Measurements from ENCODE around the gene TPO. TPM values are rescaled to one million over a fixed set of nuclear protein-coding genes. Genes with fewer than 3 reads are reported as not detected.

Gene TPO
- polyA plus RNA-seq, 1 donor from 2014 or later, result not detected

DNA sequence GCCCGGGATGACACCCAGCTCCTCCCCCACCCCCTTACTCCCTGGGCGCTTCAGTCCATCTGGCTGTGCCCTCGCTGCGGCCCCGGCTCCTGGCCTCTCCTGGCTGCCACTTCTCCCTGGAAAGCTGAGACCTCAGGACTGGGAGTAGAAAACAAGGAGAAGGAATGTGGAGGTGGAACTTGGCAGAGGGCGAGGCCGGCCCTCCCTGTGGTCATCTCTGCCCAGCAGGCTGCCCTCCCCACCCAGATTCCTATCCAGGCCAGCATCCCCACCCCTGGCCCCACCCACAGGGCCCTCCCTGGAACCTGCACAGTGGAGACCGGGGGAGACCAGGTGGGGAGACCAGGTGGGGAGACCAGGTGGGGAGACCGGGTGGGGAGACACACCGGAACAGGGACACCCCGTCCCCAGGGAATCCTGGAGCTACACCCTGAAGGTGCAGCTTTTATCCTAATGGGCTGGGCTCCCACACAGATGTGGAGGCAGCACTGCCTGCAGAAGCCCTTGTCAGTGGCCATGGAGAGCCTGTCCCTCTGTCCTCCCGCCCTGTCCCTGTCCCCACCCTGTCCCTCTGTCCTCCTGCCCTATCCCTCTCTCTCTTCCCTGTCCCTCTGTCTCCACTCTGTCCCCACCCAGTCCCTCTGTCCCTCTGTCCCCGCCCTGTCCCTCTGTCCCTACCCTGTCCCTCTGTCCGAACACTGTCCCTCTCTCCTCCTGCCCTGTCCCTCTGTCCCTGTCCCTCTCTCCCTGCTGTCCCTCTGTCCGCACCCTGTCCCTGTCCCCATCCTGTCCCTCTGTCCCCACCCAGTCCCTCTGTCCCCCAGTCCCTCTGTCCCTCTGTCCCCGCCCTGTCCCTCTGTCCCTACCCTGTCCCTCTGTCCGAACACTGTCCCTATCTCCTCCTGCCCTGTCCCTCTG lies 173.9 kb downstream of the TPO start:
- H3K27me3 ChIP-seq (ENCODE audit: insufficient read depth, low read depth, low read length), result no peaks in the 10 kb centered on the region
- no peaks in the 10 kb centered on the region for H3K36me3 ChIP-seq (ENCODE audit: insufficient read depth, low read length)

DNA sequence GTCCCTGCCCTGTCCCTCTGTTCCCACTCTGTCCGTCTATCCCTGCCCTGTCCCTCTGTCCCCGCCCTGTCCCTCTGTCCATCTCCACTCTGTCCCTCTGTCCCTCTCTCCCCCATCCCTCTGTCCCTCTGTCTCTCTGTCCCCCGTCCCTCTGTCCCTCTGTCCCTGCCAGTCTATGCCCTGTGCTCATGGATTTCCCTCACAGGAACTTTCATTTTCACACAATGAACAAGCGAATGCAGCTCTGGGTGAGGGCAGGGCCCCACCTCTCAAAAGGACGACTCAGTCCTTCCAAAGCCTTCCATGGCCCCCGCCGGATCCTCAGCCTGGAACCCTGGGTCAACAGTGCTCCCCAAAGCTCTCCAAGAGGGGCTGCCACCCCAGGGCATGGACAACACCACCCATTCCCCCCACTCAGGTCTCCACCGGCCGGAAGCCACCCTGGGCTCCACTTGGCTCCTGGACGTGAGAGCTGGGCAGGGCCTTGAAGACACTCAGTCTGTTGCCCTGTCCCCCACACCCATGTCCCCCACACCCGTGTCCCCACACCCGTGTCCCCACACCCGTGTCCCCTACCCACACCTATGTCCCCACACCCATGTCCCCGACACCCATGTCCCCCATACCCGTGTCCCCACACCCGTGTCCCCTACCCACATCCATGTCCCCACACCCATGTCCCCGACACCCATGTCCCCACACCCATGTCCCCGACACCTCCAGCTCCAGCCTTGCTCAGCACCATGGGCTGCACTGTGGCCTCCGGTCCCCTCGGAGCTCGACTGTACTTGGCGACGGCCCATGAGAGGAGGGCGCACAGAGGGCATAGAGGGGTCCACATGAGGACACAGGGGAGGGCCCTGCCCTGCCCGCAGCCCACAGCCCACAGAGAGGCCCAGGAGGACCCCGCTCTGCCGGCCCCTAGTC lies 175.1 kb downstream of the TPO start:
- Histone ChIP-seq H3K27me3 (ENCODE audit: insufficient read depth, low read depth, low read length) (no peaks in the 10 kb centered on the region), H3K9me3 (ENCODE audit: low read length) (no peaks in the 10 kb centered on the region), H3K27ac (ENCODE audit: low read length) (no peak overlapping the region), H3F3A (ENCODE audit: insufficient read depth, low read length, poor library complexity, severe bottlenecking) (no peaks in the 10 kb centered on the region), H2AFZ (ENCODE audit: low read depth, low read length) (no peak overlapping the region), H3K4me3 (ENCODE audit: low read length) (no peak overlapping the region), H3K9me2 (ENCODE audit: insufficient read depth, low read length) (no peaks in the 10 kb centered on the region), H3K9ac (ENCODE audit: low read length) (no peak overlapping the region), H3K36me3 (ENCODE audit: insufficient read depth, low read length) (no peaks in the 10 kb centered on the region), H3K79me2 (replicated peaks; ENCODE audit: insufficient read depth, low read length) (no peaks in the 10 kb centered on the region), H4K20me1 (ENCODE audit: insufficient read depth) (no peaks in the 10 kb centered on the region), H3K4me2 (ENCODE audit: low read length) (no peak overlapping the region)
- no peak for TF ChIP-seq SMC3 (conservative IDR thresholded peaks at IDR 0.05; ENCODE audit: poor library complexity)
- TF ChIP-seq POLR2AphosphoS5 (IDR thresholded peaks at IDR 0.05), result no peak
- TF ChIP-seq, protein P1, sequence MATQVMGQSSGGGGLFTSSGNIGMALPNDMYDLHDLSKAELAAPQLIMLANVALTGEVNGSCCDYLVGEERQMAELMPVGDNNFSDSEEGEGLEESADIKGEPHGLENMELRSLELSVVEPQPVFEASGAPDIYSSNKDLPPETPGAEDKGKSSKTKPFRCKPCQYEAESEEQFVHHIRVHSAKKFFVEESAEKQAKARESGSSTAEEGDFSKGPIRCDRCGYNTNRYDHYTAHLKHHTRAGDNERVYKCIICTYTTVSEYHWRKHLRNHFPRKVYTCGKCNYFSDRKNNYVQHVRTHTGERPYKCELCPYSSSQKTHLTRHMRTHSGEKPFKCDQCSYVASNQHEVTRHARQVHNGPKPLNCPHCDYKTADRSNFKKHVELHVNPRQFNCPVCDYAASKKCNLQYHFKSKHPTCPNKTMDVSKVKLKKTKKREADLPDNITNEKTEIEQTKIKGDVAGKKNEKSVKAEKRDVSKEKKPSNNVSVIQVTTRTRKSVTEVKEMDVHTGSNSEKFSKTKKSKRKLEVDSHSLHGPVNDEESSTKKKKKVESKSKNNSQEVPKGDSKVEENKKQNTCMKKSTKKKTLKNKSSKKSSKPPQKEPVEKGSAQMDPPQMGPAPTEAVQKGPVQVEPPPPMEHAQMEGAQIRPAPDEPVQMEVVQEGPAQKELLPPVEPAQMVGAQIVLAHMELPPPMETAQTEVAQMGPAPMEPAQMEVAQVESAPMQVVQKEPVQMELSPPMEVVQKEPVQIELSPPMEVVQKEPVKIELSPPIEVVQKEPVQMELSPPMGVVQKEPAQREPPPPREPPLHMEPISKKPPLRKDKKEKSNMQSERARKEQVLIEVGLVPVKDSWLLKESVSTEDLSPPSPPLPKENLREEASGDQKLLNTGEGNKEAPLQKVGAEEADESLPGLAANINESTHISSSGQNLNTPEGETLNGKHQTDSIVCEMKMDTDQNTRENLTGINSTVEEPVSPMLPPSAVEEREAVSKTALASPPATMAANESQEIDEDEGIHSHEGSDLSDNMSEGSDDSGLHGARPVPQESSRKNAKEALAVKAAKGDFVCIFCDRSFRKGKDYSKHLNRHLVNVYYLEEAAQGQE (IDR thresholded peaks at IDR 0.05; ENCODE audit: borderline replicate concordance), result no peak
- TF ChIP-seq RAD21 (conservative IDR thresholded peaks at IDR 0.05), result no peak
- TF ChIP-seq, protein P2, sequence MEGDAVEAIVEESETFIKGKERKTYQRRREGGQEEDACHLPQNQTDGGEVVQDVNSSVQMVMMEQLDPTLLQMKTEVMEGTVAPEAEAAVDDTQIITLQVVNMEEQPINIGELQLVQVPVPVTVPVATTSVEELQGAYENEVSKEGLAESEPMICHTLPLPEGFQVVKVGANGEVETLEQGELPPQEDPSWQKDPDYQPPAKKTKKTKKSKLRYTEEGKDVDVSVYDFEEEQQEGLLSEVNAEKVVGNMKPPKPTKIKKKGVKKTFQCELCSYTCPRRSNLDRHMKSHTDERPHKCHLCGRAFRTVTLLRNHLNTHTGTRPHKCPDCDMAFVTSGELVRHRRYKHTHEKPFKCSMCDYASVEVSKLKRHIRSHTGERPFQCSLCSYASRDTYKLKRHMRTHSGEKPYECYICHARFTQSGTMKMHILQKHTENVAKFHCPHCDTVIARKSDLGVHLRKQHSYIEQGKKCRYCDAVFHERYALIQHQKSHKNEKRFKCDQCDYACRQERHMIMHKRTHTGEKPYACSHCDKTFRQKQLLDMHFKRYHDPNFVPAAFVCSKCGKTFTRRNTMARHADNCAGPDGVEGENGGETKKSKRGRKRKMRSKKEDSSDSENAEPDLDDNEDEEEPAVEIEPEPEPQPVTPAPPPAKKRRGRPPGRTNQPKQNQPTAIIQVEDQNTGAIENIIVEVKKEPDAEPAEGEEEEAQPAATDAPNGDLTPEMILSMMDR (IDR thresholded peaks at IDR 0.05; ENCODE audit: poor library complexity, severe bottlenecking), result no peak

More for the DNA sequence above, 173.9 kb downstream of the TPO start:
- H3K9me2 ChIP-seq (ENCODE audit: insufficient read depth, low read length), result no peaks in the 10 kb centered on the region
- H4K20me1 ChIP-seq (ENCODE audit: insufficient read depth), result no peaks in the 10 kb centered on the region
- no peak overlapping the region for H3K4me3 ChIP-seq (ENCODE audit: low read length)
- H3K4me2 ChIP-seq (ENCODE audit: low read length), result no peak overlapping the region
- no peak overlapping the region for H3K9ac ChIP-seq (ENCODE audit: low read length)
- TF ChIP-seq EP300 (conservative IDR thresholded peaks at IDR 0.05; ENCODE audit: poor library complexity, severe bottlenecking) (no peak), POLR2AphosphoS5 (IDR thresholded peaks at IDR 0.05) (no peak), EZH2 (IDR thresholded peaks at IDR 0.05; ENCODE audit: borderline replicate concordance, insufficient read depth, low read length, poor library complexity, severe bottlenecking) (no peak), RAD21 (conservative IDR thresholded peaks at IDR 0.05) (no peak), SMC3 (conservative IDR thresholded peaks at IDR 0.05; ENCODE audit: poor library complexity) (no peak), TAF1 (IDR thresholded peaks at IDR 0.05; ENCODE audit: low read depth) (no peak), MXI1 (conservative IDR thresholded peaks at IDR 0.05; ENCODE audit: poor library complexity, severe bottlenecking) (no peak)
- TF ChIP-seq, protein P2 (IDR thresholded peaks at IDR 0.05; ENCODE audit: poor library complexity, severe bottlenecking), result no peak
- TF ChIP-seq, protein P1 (IDR thresholded peaks at IDR 0.05; ENCODE audit: borderline replicate concordance), result no peak
- H3K27ac ChIP-seq (ENCODE audit: low read length), result no peak overlapping the region
- no peak overlapping the region for H2AFZ ChIP-seq (ENCODE audit: low read depth, low read length)
- no peaks in the 10 kb centered on the region for H3K9me3 ChIP-seq (ENCODE audit: low read length)
- H3F3A ChIP-seq (ENCODE audit: insufficient read depth, low read length, poor library complexity, severe bottlenecking), result no peaks in the 10 kb centered on the region
- no peaks in the 10 kb centered on the region for H3K79me2 ChIP-seq (replicated peaks; ENCODE audit: insufficient read depth, low read length)
